Prostate gland (tissue), 2 donors: Measurements from ENCODE around the gene OSBPL1A.

Source experiments
- POLR2A ChIP-seq: fragments of 450-650 bp; IDR thresholded peaks from one replicate; pipeline ENCODE4 v1.6.1; 2016; ENCODE audit warnings: antibody characterized with exemption, mild to moderate bottlenecking
- TF ChIP-seq, protein P1 (sequence below), 4 experiments: fragments of 200-600 bp in 2 of 4; fragments of 450-650 bp in 2 of 4; sonication (generic) in 2 of 4; IDR thresholded peaks; 1 replicate in 3 of 4; 2 replicates in 1 of 4; pipeline ENCODE4 v1.5.1; 2016 to 2019; ENCODE audit warnings: antibody characterized with exemption in 4 of 4, mild to moderate bottlenecking in 2 of 4, moderate library complexity in 2 of 4

DNA sequence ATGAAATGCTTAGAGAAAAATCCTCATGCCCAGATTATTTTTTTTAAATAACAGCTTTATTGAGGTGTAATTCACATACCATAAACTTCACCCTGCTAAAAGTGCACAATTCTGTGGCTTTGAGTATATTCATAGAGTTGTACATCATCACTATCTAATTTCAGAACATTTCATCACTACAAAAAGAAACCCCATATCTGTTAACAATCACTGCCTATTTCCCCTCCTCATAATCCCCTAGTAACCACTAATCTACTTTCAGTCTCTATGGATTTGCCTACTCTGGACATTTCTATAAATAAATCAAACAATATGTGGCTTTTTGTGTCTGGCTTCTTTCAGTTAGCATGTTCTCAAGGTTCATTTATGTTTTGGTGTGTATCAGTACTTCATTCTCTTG, 51.4 kb downstream of the OSBPL1A start:
- TF ChIP-seq, protein P1, sequence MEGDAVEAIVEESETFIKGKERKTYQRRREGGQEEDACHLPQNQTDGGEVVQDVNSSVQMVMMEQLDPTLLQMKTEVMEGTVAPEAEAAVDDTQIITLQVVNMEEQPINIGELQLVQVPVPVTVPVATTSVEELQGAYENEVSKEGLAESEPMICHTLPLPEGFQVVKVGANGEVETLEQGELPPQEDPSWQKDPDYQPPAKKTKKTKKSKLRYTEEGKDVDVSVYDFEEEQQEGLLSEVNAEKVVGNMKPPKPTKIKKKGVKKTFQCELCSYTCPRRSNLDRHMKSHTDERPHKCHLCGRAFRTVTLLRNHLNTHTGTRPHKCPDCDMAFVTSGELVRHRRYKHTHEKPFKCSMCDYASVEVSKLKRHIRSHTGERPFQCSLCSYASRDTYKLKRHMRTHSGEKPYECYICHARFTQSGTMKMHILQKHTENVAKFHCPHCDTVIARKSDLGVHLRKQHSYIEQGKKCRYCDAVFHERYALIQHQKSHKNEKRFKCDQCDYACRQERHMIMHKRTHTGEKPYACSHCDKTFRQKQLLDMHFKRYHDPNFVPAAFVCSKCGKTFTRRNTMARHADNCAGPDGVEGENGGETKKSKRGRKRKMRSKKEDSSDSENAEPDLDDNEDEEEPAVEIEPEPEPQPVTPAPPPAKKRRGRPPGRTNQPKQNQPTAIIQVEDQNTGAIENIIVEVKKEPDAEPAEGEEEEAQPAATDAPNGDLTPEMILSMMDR (IDR thresholded peaks at IDR 0.05) = no peak
- no peak for TF ChIP-seq POLR2A
